Measurements from ENCODE around the gene SULT1A3.

DNA sequence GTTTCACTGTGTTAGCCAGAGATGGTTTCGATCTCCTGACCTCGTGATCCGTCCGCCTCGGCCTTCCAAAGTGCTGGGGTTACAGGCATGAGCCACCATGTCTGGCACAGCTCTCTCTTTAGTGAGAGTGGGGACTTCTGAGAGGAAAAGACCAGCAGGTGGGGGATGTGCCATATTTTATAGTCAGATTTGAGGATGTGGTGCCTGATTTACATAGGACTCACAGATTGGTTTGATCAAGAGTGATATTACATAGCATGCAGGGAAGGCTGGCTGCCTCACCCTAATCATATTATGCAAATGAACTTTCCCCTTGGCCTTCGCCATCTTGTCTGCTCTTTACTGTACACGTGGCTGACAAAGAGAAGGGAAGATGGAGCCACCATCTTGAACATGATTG lies 48.0 kb upstream of the SULT1A3 start:
- TF ChIP-seq, protein P1, sequence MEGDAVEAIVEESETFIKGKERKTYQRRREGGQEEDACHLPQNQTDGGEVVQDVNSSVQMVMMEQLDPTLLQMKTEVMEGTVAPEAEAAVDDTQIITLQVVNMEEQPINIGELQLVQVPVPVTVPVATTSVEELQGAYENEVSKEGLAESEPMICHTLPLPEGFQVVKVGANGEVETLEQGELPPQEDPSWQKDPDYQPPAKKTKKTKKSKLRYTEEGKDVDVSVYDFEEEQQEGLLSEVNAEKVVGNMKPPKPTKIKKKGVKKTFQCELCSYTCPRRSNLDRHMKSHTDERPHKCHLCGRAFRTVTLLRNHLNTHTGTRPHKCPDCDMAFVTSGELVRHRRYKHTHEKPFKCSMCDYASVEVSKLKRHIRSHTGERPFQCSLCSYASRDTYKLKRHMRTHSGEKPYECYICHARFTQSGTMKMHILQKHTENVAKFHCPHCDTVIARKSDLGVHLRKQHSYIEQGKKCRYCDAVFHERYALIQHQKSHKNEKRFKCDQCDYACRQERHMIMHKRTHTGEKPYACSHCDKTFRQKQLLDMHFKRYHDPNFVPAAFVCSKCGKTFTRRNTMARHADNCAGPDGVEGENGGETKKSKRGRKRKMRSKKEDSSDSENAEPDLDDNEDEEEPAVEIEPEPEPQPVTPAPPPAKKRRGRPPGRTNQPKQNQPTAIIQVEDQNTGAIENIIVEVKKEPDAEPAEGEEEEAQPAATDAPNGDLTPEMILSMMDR (IDR thresholded peaks at IDR 0.05) = no peak
- TF ChIP-seq POLR2A (IDR thresholded peaks at IDR 0.05) (no peak), POLR2AphosphoS5 (IDR thresholded peaks at IDR 0.05) (no peak)
